ENCODE results near the gene CCDC183.

CCDC183 gene

DNA sequence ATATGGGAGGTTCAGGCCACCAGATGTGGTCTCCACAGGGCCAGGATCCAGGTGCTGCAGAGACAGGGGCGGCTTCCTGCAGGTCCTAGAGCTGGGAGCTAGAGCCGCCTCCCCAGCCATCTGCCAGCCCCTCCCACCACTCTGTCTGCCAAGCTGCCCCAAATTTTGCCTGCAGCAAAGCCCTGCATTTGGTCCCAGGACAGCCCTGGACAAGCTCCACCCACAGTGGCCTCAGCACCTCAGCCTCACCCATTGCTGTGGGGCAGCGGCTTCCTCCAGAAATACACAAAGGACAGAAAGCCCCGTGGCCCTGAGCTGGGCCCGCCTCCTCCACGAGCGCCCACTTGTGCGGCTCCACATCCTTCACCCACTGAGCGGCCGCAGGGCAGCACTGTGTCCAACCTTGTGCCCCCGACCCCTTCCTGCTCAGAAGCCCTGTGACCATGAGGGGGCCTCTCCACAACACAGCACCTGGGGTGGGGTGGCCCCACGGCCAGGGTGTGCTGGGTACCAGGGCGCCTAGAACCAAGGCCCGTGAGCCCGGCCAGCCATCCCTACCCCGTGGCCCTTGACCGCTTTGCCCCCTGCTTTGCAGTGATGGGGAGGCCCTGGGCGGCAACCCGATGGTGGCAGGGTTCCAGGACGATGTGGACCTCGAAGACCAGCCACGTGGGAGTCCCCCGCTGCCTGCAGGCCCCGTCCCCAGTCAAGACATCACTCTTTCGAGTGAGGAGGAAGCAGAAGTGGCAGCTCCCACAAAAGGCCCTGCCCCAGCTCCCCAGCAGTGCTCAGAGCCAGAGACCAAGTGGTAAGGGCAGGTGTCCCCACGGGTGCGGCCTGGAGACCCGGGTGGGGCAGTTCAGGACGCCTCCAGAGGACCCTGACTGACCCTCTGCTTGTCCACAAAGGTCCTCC is 42.4 kb downstream of the CCDC183 start:
- no peaks in the 10 kb centered on the region for H3K79me2 ChIP-seq (ENCODE audit: insufficient read depth, low read length)
- H3F3A ChIP-seq (ENCODE audit: insufficient read depth, low read length), result no peaks in the 10 kb centered on the region
- no peak overlapping the region for H3K4me3 ChIP-seq (ENCODE audit: low read depth, low read length, poor library complexity, severe bottlenecking)
- H3K9me3 ChIP-seq (ENCODE audit: low read length), result no peaks in the 10 kb centered on the region
- TF ChIP-seq, protein P1, sequence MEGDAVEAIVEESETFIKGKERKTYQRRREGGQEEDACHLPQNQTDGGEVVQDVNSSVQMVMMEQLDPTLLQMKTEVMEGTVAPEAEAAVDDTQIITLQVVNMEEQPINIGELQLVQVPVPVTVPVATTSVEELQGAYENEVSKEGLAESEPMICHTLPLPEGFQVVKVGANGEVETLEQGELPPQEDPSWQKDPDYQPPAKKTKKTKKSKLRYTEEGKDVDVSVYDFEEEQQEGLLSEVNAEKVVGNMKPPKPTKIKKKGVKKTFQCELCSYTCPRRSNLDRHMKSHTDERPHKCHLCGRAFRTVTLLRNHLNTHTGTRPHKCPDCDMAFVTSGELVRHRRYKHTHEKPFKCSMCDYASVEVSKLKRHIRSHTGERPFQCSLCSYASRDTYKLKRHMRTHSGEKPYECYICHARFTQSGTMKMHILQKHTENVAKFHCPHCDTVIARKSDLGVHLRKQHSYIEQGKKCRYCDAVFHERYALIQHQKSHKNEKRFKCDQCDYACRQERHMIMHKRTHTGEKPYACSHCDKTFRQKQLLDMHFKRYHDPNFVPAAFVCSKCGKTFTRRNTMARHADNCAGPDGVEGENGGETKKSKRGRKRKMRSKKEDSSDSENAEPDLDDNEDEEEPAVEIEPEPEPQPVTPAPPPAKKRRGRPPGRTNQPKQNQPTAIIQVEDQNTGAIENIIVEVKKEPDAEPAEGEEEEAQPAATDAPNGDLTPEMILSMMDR (IDR thresholded peaks at IDR 0.05; ENCODE audit: low read length), result no peak
- TF ChIP-seq EZH2 (IDR thresholded peaks at IDR 0.05; ENCODE audit: borderline replicate concordance, low read length), result no peak
- no peaks in the 10 kb centered on the region for H4K20me1 ChIP-seq (ENCODE audit: insufficient read depth, low read length)
- H3K27ac ChIP-seq (ENCODE audit: low read depth, low read length, poor library complexity, severe bottlenecking), result no peak overlapping the region
- peaks cover 23% of the 10 kb centered on the region for H3K4me1 ChIP-seq (ENCODE audit: insufficient read depth, low read length, severe bottlenecking)
- no peak overlapping the region for H3K9ac ChIP-seq (ENCODE audit: low read length)
- H3K36me3 ChIP-seq (ENCODE audit: insufficient read depth, low read length), result peaks cover 41% of the 10 kb centered on the region
- H3K27me3 ChIP-seq (ENCODE audit: insufficient read depth, low read length), result no peaks in the 10 kb centered on the region
- H2AFZ ChIP-seq (ENCODE audit: low read length), result no peak overlapping the region
- H3K4me2 ChIP-seq (ENCODE audit: low read length), result no peak overlapping the region
- no peaks in the 10 kb centered on the region for H3K9me2 ChIP-seq (ENCODE audit: low read depth, low read length)

DNA sequence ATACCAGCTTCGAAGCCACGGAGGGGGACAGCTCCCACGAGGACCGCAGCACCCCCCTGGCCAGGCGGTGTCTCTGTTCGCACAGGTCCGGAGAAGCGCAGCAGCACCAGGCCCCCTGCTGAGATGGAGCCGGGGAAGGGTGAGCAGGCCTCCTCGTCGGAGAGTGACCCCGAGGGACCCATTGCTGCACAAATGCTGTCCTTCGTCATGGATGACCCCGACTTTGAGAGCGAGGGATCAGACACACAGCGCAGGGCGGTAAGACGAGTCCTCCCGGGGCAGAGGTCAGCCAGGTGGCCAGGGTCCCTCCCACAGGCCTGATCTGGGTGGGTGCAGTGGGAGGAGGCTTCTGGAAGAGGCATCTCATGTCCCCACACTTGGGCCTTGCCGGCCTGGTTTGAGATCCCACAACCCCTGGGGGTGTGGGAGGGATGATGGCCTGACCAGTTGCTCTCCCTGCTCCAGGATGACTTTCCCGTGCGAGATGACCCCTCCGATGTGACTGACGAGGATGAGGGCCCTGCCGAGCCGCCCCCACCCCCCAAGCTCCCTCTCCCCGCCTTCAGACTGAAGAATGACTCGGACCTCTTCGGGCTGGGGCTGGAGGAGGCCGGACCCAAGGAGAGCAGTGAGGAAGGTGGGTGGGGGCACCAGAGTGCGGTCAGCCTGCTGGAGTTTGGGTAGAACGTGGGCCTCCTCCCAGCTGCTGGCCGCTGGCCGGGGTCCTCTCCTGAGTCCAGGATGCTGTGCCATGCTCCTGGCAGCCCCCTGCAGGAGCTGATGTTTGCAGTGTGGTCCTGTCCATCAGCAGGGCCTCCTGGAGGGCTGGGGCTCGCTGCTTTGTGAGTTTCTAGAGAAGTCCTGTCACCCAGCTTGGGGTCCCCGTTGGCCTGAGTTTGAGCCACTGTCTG is 43.3 kb downstream of the CCDC183 start:
- no peak overlapping the region for H3K9ac ChIP-seq (ENCODE audit: low read length)
- H3K9me3 ChIP-seq (ENCODE audit: low read length), result no peaks in the 10 kb centered on the region
- peaks cover 28% of the 10 kb centered on the region for H3K4me1 ChIP-seq (ENCODE audit: insufficient read depth, low read length, severe bottlenecking)
- H3K27ac ChIP-seq (ENCODE audit: low read depth, low read length, poor library complexity, severe bottlenecking), result no peak overlapping the region
- H3K4me2 ChIP-seq (ENCODE audit: low read length), result no peak overlapping the region
- H4K20me1 ChIP-seq (ENCODE audit: insufficient read depth, low read length), result no peaks in the 10 kb centered on the region
- no peaks in the 10 kb centered on the region for H3K27me3 ChIP-seq (ENCODE audit: insufficient read depth, low read length)
- H3F3A ChIP-seq (ENCODE audit: insufficient read depth, low read length), result no peaks in the 10 kb centered on the region
- no peak for TF ChIP-seq EZH2 (IDR thresholded peaks at IDR 0.05; ENCODE audit: borderline replicate concordance, low read length)
- H2AFZ ChIP-seq (ENCODE audit: low read length), result no peak overlapping the region
- no peaks in the 10 kb centered on the region for H3K79me2 ChIP-seq (ENCODE audit: insufficient read depth, low read length)
- H3K9me2 ChIP-seq (ENCODE audit: low read depth, low read length), result no peaks in the 10 kb centered on the region
- no peak overlapping the region for H3K4me3 ChIP-seq (ENCODE audit: low read depth, low read length, poor library complexity, severe bottlenecking)
- H3K36me3 ChIP-seq (ENCODE audit: insufficient read depth, low read length), result peaks cover 41% of the 10 kb centered on the region

- H3K4me3 ChIP-seq (ENCODE audit: low read depth, low read length, poor library complexity, severe bottlenecking), result no peak overlapping the region
These were observed 44.2 kb downstream of the CCDC183 start for GRCh38 chr9:136840140-136840876.

More at GRCh38 chr9:136840140-136840876, 44.2 kb downstream of the CCDC183 start:
- H3K79me2 ChIP-seq (ENCODE audit: insufficient read depth, low read length), result no peaks in the 10 kb centered on the region
- H3K36me3 ChIP-seq (ENCODE audit: insufficient read depth, low read length), result peaks cover 39% of the 10 kb centered on the region
- no peak for TF ChIP-seq EZH2 (IDR thresholded peaks at IDR 0.05; ENCODE audit: borderline replicate concordance, low read length)
- TF ChIP-seq, protein P1 (IDR thresholded peaks at IDR 0.05; ENCODE audit: low read length), result no peak
- H3K9ac ChIP-seq (ENCODE audit: low read length), result no peak overlapping the region
- H3K9me2 ChIP-seq (ENCODE audit: low read depth, low read length), result no peaks in the 10 kb centered on the region
- no peak overlapping the region for H3K27ac ChIP-seq (ENCODE audit: low read depth, low read length, poor library complexity, severe bottlenecking)
- no peak overlapping the region for H2AFZ ChIP-seq (ENCODE audit: low read length)
- no peak overlapping the region for H3K4me2 ChIP-seq (ENCODE audit: low read length)
- H3K4me1 ChIP-seq (ENCODE audit: insufficient read depth, low read length, severe bottlenecking), result peaks cover 28% of the 10 kb centered on the region
- no peaks in the 10 kb centered on the region for H3K27me3 ChIP-seq (ENCODE audit: insufficient read depth, low read length)
- H3F3A ChIP-seq (ENCODE audit: insufficient read depth, low read length), result no peaks in the 10 kb centered on the region
- H3K9me3 ChIP-seq (ENCODE audit: low read length), result no peaks in the 10 kb centered on the region
- H4K20me1 ChIP-seq (ENCODE audit: insufficient read depth, low read length), result no peaks in the 10 kb centered on the region
